ENCODE results near the gene ARL5C. TPM values are rescaled to one million over a fixed set of nuclear protein-coding genes. Genes with fewer than 3 reads are reported as not detected.

The ARL5C gene
- total RNA-seq, 2 donors from 2014 or later: 0.27 TPM; not detected in 1

DNA sequence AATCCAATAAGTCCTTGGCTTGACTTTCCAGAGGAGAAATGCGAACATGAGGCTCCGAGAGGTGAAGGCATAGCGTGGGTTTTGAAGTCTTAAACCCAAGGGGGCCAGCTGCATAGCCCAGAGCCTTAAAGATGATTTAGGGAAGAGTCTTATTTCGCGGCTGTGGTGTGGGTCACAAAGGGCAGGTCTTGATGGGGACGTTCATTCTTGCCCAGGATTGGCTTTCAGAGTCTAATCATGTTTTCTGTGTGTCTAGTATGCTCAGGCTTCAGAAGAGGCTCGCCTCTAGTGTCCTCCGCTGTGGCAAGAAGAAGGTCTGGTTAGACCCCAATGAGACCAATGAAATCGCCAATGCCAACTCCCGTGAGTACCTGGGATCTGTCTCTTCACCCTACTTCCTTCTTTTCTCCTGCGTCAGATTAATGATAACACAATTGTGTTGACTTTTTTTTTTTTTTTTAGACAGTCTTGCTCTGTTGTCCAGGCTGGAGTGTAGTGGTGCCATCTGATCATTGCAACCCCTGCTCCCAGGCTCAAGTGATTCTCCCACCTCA is 35.1 kb upstream of the ARL5C start:
- peaks cover 20 to 36% of the 10 kb centered on the region in 2 donors for H3K4me1 ChIP-seq (ENCODE audit: control insufficient read depth in 1 of 2, low read depth in 2 of 2)
- no peak for DNase-seq (ENCODE audit: low spot score)
- H3K27me3 ChIP-seq (replicated peaks; ENCODE audit: insufficient read depth): no peaks in the 10 kb centered on the region
- no peak for ATAC-seq (ENCODE audit: insufficient number of reproducible peaks, low FRiP score, low read depth)
- H3K9me3 ChIP-seq: no peaks in the 10 kb centered on the region
- no peak for TF ChIP-seq CTCF (IDR thresholded peaks at IDR 0.05)
- peaks cover 36% of the 10 kb centered on the region for H3K36me3 ChIP-seq
- H3K4me3 ChIP-seq: peak overlapping the region; percentile 80
- H3K27ac ChIP-seq: peak overlapping the region; percentile 92 to 97

- no peak for TF ChIP-seq CTCF (IDR thresholded peaks at IDR 0.05)
- DNase-seq (ENCODE audit: low spot score) (no peak), ATAC-seq (ENCODE audit: insufficient number of reproducible peaks, low FRiP score, low read depth) (peak; percentile 45)
- H3K4me1 ChIP-seq (ENCODE audit: control insufficient read depth in 1 of 2, low read depth in 2 of 2): peaks cover 28 to 44% of the 10 kb centered on the region in 2 donors
- H3K27me3 ChIP-seq (replicated peaks; ENCODE audit: insufficient read depth): no peaks in the 10 kb centered on the region
- H3K27ac ChIP-seq: peak within 1 kb of the TSS; percentile 92 to 97
- peaks cover 36% of the 10 kb centered on the region for H3K36me3 ChIP-seq
- H3K4me3 ChIP-seq: peak within 1 kb of the TSS; percentile 80
- H3K9me3 ChIP-seq: no peaks in the 10 kb centered on the region
These were observed 34.3 kb upstream of the ARL5C start, which contains the start of gene RPL19 for GRCh38 chr17:39200070-39200879. TSS of gene RPL19 (plus strand) at chr17:39200283. CDS start at chr17:39200345, 62 bp downstream.

DNA sequence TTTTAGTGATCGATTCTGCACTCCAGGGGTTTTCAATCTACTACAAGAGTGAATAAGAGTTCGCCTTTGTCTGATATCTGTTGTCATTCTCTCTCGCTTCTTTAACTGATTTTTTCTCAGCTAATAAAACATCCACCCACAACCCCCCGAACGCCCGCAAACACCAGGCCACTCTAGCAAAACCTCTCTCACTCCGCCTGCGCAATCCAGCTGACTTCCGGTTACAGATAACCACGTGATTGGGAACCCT is 33.8 kb upstream of the ARL5C start:
- Histone ChIP-seq H3K4me1 (ENCODE audit: control insufficient read depth in 1 of 2, low read depth in 2 of 2) (peaks cover 33 to 49% of the 10 kb centered on the region in 2 donors), H3K27me3 (replicated peaks; ENCODE audit: insufficient read depth) (no peaks in the 10 kb centered on the region), H3K9me3 (no peaks in the 10 kb centered on the region), H3K4me3 (peak overlapping the region; percentile 80), H3K36me3 (peaks cover 32% of the 10 kb centered on the region), H3K27ac (peak overlapping the region; percentile 92 to 97)
- DNase-seq (ENCODE audit: low spot score) (peak; percentile 86), ATAC-seq (ENCODE audit: insufficient number of reproducible peaks, low FRiP score, low read depth) (peak; percentile 78)
- TF ChIP-seq CTCF (IDR thresholded peaks at IDR 0.05): no peak

GRCh38 chr17:39198186-39198566 is 32.2 kb upstream of the ARL5C start:
- H3K27ac ChIP-seq: peak overlapping the region; percentile 92 to 97
- peaks cover 24% of the 10 kb centered on the region for H3K36me3 ChIP-seq
- ATAC-seq (ENCODE audit: insufficient number of reproducible peaks, low FRiP score, low read depth): no peak
- peak overlapping the region; percentile 82 for H3K4me3 ChIP-seq
- no peak for TF ChIP-seq CTCF (IDR thresholded peaks at IDR 0.05)
- peaks cover 45 to 65% of the 10 kb centered on the region in 2 donors for H3K4me1 ChIP-seq (ENCODE audit: control insufficient read depth in 1 of 2, low read depth in 2 of 2)
- no peak for DNase-seq (ENCODE audit: low spot score)
- no peaks in the 10 kb centered on the region for H3K9me3 ChIP-seq
- no peaks in the 10 kb centered on the region for H3K27me3 ChIP-seq (replicated peaks; ENCODE audit: insufficient read depth)

GRCh38 chr17:39197380-39198185 is 31.6 kb upstream of the ARL5C start, which contains the start of gene CACNB1:
TSS of gene CACNB1 (minus strand) at chr17:39197669. CDS start at chr17:39197495, 174 bp downstream.
- Histone ChIP-seq H3K4me3 (peak within 1 kb of the TSS; percentile 82), H3K27me3 (replicated peaks; ENCODE audit: insufficient read depth) (no peaks in the 10 kb centered on the region), H3K9me3 (no peaks in the 10 kb centered on the region), H3K4me1 (ENCODE audit: control insufficient read depth in 1 of 2, low read depth in 2 of 2) (peaks cover 46 to 68% of the 10 kb centered on the region in 2 donors), H3K36me3 (peaks cover 20% of the 10 kb centered on the region), H3K27ac (peak within 1 kb of the TSS; percentile 92 to 97)
- no peak for TF ChIP-seq CTCF (IDR thresholded peaks at IDR 0.05)
- ATAC-seq (ENCODE audit: insufficient number of reproducible peaks, low FRiP score, low read depth) (no peak), DNase-seq (ENCODE audit: low spot score) (no peak)

Measured in thoracic aorta (tissue), 2 donors.